Calu3 (cell line): ENCODE results near the gene VWCE. TPM values are rescaled to one million over a fixed set of nuclear protein-coding genes. Genes with fewer than 3 reads are reported as not detected.

ENCODE experiments used
- BruUV-seq: library from RNA; stranded (reverse); fragments of 400-500 nt; replicated peaks from 2 replicates; lab custom pipeline; 2021; lab: Mats Ljungman, UMichigan
- CTCF ChIA-PET: fragments of 300-600 bp; sonication (Branson Sonifier 250); formaldehyde crosslinking; loops from one replicate; lab custom pipeline; 2022; ENCODE audit warnings: antibody characterized with exemption; lab: Charles Lee
- DNase-seq: peaks from one replicate; pipeline ENCODE4 v3.0.0; 2022
- H3K27ac Mint-ChIP-seq: one replicate; pipeline ENCODE4 v1.8.0; 2022; ENCODE audit warnings: mixed read lengths; ENCODE audit not compliant: unreplicated experiment
- H3K27me3 Mint-ChIP-seq: one replicate; pipeline ENCODE4 v1.8.0; 2022; ENCODE audit warnings: mixed read lengths; ENCODE audit not compliant: unreplicated experiment
- H3K36me3 Mint-ChIP-seq: one replicate; pipeline ENCODE4 v1.8.0; 2022; ENCODE audit warnings: mild to moderate bottlenecking, moderate library complexity, mixed read lengths; ENCODE audit not compliant: insufficient read depth, unreplicated experiment
- H3K4me1 Mint-ChIP-seq: one replicate; pipeline ENCODE4 v1.8.0; 2022; ENCODE audit warnings: mild to moderate bottlenecking, low read depth, mixed read lengths; ENCODE audit not compliant: unreplicated experiment
- H3K4me3 Mint-ChIP-seq: one replicate; pipeline ENCODE4 v1.8.0; 2022; ENCODE audit warnings: mild to moderate bottlenecking, low read depth, moderate library complexity, mixed read lengths; ENCODE audit not compliant: unreplicated experiment
- H3K9me3 Mint-ChIP-seq: one replicate; pipeline ENCODE4 v1.8.0; 2022; ENCODE audit warnings: low read depth, mixed read lengths; ENCODE audit not compliant: unreplicated experiment
- intact Hi-C: fragments of 100-400 bp; cut with micrococcal nuclease; formaldehyde crosslinking; loops from one replicate; pipeline ENCODE4 v1.10.0; 2022; ENCODE audit not compliant: unreplicated experiment
- total RNA-seq: library from RNA; stranded (reverse); gene quantifications from 2 replicates; pipeline ENCODE4 v1.2.3, GENCODE V29; 2022
- TF ChIP-seq, protein P1 (sequence below): fragments of 200-600 bp; IDR thresholded peaks from one replicate; pipeline ENCODE4 v1.8.0; 2022; ENCODE audit warnings: antibody characterized with exemption; ENCODE audit not compliant: unreplicated experiment

VWCE gene
- total RNA-seq, 1 experiment from 2014 or later = 0.66 TPM

- H3K27me3 Mint-ChIP-seq = no peaks in the 10 kb centered on the region
- peak overlapping the region; percentile 87 for H3K4me3 Mint-ChIP-seq
- BruUV-seq = no TSS peak
- intact Hi-C loops = loop anchor here (10.0 kb wide), 1 partner anchor 80 kb away; no protein-coding TSS in a partner anchor
- peaks cover 49% of the 10 kb centered on the region for H3K36me3 Mint-ChIP-seq
- peaks cover 13% of the 10 kb centered on the region for H3K4me1 Mint-ChIP-seq
- CTCF ChIA-PET = interaction anchor here (2.2 kb wide), 1 partner anchor 51 kb away, joined by 8 read pairs; no protein-coding TSS in a partner anchor
- H3K27ac Mint-ChIP-seq = no peak overlapping the region
- TF ChIP-seq, protein P1, sequence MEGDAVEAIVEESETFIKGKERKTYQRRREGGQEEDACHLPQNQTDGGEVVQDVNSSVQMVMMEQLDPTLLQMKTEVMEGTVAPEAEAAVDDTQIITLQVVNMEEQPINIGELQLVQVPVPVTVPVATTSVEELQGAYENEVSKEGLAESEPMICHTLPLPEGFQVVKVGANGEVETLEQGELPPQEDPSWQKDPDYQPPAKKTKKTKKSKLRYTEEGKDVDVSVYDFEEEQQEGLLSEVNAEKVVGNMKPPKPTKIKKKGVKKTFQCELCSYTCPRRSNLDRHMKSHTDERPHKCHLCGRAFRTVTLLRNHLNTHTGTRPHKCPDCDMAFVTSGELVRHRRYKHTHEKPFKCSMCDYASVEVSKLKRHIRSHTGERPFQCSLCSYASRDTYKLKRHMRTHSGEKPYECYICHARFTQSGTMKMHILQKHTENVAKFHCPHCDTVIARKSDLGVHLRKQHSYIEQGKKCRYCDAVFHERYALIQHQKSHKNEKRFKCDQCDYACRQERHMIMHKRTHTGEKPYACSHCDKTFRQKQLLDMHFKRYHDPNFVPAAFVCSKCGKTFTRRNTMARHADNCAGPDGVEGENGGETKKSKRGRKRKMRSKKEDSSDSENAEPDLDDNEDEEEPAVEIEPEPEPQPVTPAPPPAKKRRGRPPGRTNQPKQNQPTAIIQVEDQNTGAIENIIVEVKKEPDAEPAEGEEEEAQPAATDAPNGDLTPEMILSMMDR = no peak
- no peaks in the 10 kb centered on the region for H3K9me3 Mint-ChIP-seq
- peak; percentile 10 for DNase-seq
Observed at GRCh38 chr11:61334434-61335354, 39.6 kb upstream of the VWCE start.

GRCh38 chr11:61333550-61334433 lies 38.7 kb upstream of the VWCE start:
- Mint-ChIP-seq H3K36me3 (peaks cover 50% of the 10 kb centered on the region), H3K27me3 (no peaks in the 10 kb centered on the region), H3K4me1 (peaks cover 13% of the 10 kb centered on the region), H3K4me3 (peak overlapping the region; percentile 87), H3K9me3 (no peaks in the 10 kb centered on the region), H3K27ac (peak overlapping the region; percentile 90)
- no peak for DNase-seq
- TF ChIP-seq, protein P1 = no peak
- BruUV-seq = TSS peak; percentile 84
- intact Hi-C loops = loop anchor here (10.0 kb wide), 1 partner anchor 79 kb away; no protein-coding TSS in a partner anchor
- CTCF ChIA-PET = interaction anchor here (2.2 kb wide), 1 partner anchor 52 kb away, joined by 8 read pairs; no protein-coding TSS in a partner anchor

DNA sequence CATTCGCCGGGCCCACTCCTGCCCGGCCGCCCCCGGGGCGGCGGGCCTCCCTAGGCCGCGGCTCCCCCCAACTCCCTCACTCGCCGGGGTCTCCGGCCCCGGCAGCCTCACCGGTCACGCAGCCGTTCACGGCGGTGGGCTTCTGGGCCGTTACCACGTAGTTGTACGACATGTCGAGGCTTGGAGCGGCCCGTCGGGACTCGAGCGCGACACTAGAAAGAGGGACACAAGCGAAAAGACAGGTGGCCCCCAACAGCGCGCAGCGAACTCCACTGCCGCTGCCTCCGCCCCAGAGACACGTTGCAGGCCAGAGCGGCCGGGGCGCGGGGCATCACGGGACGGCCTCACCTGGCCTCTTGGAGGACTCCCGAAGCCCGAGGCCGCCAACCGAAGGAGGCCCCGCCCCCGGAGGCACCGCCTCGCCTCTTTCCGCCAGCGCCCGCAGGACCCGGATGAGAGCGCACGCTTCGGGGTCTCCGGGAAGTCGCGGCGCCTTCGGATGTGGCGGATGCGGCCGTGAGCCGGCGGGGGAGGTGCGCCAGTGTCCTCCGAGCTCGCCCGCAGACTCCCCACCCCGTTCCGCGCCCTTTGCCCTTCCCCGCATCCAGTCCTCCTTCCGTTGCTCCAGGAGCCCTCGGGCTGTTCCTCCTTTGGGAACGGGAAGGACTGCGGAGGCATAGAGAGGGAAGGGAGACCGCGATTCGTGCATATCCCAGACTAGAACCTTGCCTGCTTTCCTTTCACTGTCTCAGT lies 37.9 kb upstream of the VWCE start, which contains the start of the genes DDB1 and TKFC:
DDB1 (minus strand) TSS at position 309 of the 753 bp plus-strand sequence; CDS start at position 172, 137 bp downstream.
TKFC (plus strand) TSS at position 432 of the 753 bp plus-strand sequence. CDS start 1,501 bp downstream, outside the sequence.
- Mint-ChIP-seq H3K36me3 (peaks cover 55% of the 10 kb centered on the region), H3K4me3 (peak within 1 kb of the TSS; percentile 87), H3K27ac (peak within 1 kb of the TSS; percentile 90), H3K4me1 (peaks cover 13% of the 10 kb centered on the region), H3K9me3 (no peaks in the 10 kb centered on the region), H3K27me3 (no peaks in the 10 kb centered on the region)
- no TSS peak for BruUV-seq
- peak; percentile 98 for DNase-seq
- TF ChIP-seq, protein P1 = no peak
- CTCF ChIA-PET = interaction anchor here (2.2 kb wide), 1 partner anchor 53 kb away, joined by 8 read pairs; no protein-coding TSS in a partner anchor
- intact Hi-C loops = loop anchor here (10.0 kb wide), 1 partner anchor 78 kb away; no protein-coding TSS in a partner anchor
